Measurements from ENCODE around the gene ST8SIA5.

GRCh38 chr18:46771141-46771540 is 14.3 kb upstream of the ST8SIA5 start:
- TF ChIP-seq CTCF (conservative IDR thresholded peaks at IDR 0.05; ENCODE audit: low read depth in 2 of 2) = no peak
- no peak for TF ChIP-seq POLR2AphosphoS5 (IDR thresholded peaks at IDR 0.05; ENCODE audit: low read depth)
- no peak for TF ChIP-seq EZH2 (IDR thresholded peaks at IDR 0.05; ENCODE audit: low read depth, unreplicated experiment)
